ENCODE results near the gene RFX8. TPM values are rescaled to one million over a fixed set of nuclear protein-coding genes. Genes with fewer than 3 reads are reported as not detected.

RFX8 gene
- 2.6 and 3.6 TPM in 2 replicates for total RNA-seq

DNA sequence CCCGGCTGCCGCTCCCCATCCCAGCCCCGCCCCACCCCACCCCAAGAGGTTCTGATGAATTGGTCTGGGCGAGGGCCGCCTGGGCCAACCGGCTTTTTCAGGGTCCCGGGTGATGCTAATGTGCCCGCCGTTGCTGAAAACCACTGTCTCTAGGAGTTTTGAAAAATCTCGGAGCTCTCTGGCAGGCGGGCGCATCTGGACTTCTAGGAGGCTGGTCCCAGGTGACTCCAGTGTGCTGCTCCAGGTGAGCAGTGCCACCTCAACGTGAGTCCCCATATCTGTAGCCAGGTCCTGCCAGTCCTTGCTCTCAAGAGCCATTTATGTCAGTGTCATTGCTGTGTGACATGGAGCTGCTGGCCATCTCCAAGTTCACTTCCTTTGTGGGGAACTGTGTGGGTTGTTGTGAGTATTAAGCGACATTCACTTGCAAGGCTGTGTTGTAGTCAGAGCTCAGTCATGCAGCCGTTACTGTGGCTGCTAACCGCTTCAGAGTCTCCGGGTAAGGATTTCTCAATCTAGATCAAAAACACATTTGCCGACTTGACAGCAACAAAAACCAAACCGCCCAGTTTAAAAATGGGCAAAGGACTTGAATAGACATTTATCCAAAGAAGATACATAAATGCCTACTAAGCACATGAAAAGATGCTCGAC lies at the start of gene RFX8:
TSS of gene RFX8 (minus strand) at position 382 of the 654 bp plus-strand sequence. CDS start 8,264 bp downstream, outside the sequence.

GRCh38 chr2:101387151-101387834 lies 87.6 kb downstream of the RFX8 start, which contains the start of gene CREG2:
TSS of gene CREG2 (minus strand) at chr2:101387503. CDS start at chr2:101387457, 46 bp downstream.

Other genes starting within 250 kb of the RFX8 start
- gene CNOT11, start 222.2 kb downstream of the RFX8 start, total RNA-seq: 23.1 and 24.0 TPM in 2 replicates
- 69.8 and 104 TPM in 2 replicates for gene RNF149, start 166.4 kb downstream of the RFX8 start, total RNA-seq
- gene CREG2, start 87.6 kb downstream of the RFX8 start, total RNA-seq: 0.76 and 0.97 TPM in 2 replicates
- 396 and 452 TPM in 2 replicates for gene MAP4K4, start 222.6 kb upstream of the RFX8 start, total RNA-seq

All from epithelial cell of umbilical artery (primary cell).